ENCODE measurements around the gene C9orf50.
"Not testable (repeated sequence)": the region's sequence is repeated elsewhere in the genome, so short reads cannot be mapped to it uniquely, and the experiment has no call there.

Gene C9orf50

GRCh38 chr9:129647635-129648034, 26.7 kb upstream of the C9orf50 start:
- no peak for DNase-seq

GRCh38 chr9:129646654-129647053, 25.8 kb upstream of the C9orf50 start:
- no peak for DNase-seq

- no peak for DNase-seq
These were observed 25.4 kb upstream of the C9orf50 start for GRCh38 chr9:129646252-129646651.

GRCh38 chr9:129644902-129645301, 24.0 kb upstream of the C9orf50 start:
- DNase-seq = no peak

GRCh38 chr9:129644365-129644764, 23.5 kb upstream of the C9orf50 start:
- DNase-seq = no peak

- DNase-seq = no peak
These were observed 22.8 kb upstream of the C9orf50 start for GRCh38 chr9:129643706-129644105.

GRCh38 chr9:129641750-129642585, 21.1 kb upstream of the C9orf50 start, which contains the start of gene ASB6:
ASB6 (minus strand) TSS chr9:129642151; CDS start chr9:129641999, 152 bp downstream.
- DNase-seq = peak; percentile 91

- no peak for DNase-seq
These were observed 20.2 kb upstream of the C9orf50 start for GRCh38 chr9:129640871-129641749.

GRCh38 chr9:129640086-129640870, 19.4 kb upstream of the C9orf50 start:
- no peak for DNase-seq

GRCh38 chr9:129639756-129640085, 18.8 kb upstream of the C9orf50 start:
- no peak for DNase-seq

- DNase-seq = no peak
These were observed 18.2 kb upstream of the C9orf50 start for GRCh38 chr9:129639034-129639630.

- no peak for DNase-seq
These were observed 17.0 kb upstream of the C9orf50 start for GRCh38 chr9:129637673-129638439.

- DNase-seq = no peak
These were observed 16.2 kb upstream of the C9orf50 start for GRCh38 chr9:129637102-129637501.

- not testable (repeated sequence) for DNase-seq
These were observed 15.4 kb upstream of the C9orf50 start for GRCh38 chr9:129636343-129636742.

GRCh38 chr9:129635099-129636065, 14.5 kb upstream of the C9orf50 start:
- DNase-seq = no peak

- no peak for DNase-seq
These were observed 12.9 kb upstream of the C9orf50 start for GRCh38 chr9:129633848-129634247.

GRCh38 chr9:129633207-129633606, 12.3 kb upstream of the C9orf50 start:
- DNase-seq = no peak

- no peak for DNase-seq
These were observed 11.6 kb upstream of the C9orf50 start for GRCh38 chr9:129632460-129632859.

- DNase-seq = no peak
These were observed 10.8 kb upstream of the C9orf50 start for GRCh38 chr9:129631674-129632129.

GRCh38 chr9:129630967-129631673, 10.2 kb upstream of the C9orf50 start:
- DNase-seq = no peak

Measured in activated T-cell treated with anti-CD3 and anti-CD28 coated beads for 4 hours (primary cell).